ENCODE data around the gene CDH13.

Gene CDH13

GRCh38 chr16:83482545-83483162 lies 855.9 kb downstream of the CDH13 start:
- no peak for DNase-seq (ENCODE audit: low read depth in 2 of 2)

DNA sequence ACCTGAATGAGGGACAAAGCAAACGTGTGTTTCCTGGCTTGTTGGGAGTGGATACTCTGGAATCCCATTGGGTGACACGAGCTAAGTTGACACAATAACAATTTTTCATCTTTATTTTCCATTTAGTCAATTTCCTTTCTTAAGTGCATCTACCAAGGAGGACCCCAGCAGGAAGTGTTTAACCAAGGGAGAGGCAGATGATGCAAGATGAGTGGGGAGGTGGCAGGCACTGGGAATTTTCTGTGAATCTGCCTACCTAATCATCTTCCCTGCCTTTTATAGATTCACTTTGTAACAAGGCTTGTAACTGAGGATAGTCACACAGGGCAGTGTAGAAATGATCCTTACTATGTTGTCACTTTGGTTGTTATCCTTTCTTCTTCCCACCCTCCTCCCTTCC lies 863.3 kb downstream of the CDH13 start:
- DNase-seq (ENCODE audit: low read depth in 2 of 2): no peak

- no peak for DNase-seq (ENCODE audit: low read depth in 2 of 2)
Observed at GRCh38 chr16:83494459-83494858, 867.7 kb downstream of the CDH13 start.

- no peak for DNase-seq (ENCODE audit: low read depth in 2 of 2)
Observed at GRCh38 chr16:83501481-83501880, 874.7 kb downstream of the CDH13 start.

GRCh38 chr16:83508295-83508694 lies 881.5 kb downstream of the CDH13 start:
- no peak for DNase-seq (ENCODE audit: low read depth in 2 of 2)

DNA sequence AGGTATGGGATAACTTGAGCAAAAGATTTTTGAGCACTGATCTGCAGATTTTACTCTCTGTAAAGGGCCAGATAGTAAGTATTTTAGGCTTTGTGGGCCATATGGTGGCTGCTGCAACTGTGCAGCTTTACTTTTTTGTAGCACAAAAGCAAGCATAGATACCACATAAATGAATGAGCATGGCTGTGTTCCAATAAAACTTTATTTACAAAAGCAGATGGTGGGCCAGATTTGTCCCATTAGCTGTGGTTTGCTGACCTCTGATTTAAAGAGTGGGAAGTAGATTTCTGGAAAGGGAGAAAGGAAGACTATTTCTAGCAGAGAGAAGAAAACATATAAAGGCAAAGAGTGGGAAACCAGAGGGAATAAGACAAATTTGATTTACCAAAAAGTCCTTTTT lies 882.5 kb downstream of the CDH13 start:
- DNase-seq (ENCODE audit: low read depth in 2 of 2): no peak

DNA sequence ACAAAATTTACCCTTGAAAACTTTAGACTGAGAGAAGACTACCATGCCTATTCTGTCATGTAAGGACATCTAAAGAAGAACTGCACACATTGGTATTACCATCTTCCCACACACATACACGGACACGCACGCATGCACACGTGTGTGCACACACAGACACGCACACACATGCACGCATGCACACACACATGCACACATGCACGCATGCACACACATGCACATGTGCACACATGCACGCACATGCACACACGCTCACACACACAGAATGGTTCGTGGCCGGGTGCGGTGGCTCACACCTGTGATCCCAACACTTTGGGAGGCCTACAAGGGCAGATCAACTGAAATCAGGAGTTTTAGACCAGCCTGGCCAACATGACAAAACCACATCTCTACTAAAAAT lies 884.1 kb downstream of the CDH13 start:
- no peak for DNase-seq (ENCODE audit: low read depth in 2 of 2)

DNA sequence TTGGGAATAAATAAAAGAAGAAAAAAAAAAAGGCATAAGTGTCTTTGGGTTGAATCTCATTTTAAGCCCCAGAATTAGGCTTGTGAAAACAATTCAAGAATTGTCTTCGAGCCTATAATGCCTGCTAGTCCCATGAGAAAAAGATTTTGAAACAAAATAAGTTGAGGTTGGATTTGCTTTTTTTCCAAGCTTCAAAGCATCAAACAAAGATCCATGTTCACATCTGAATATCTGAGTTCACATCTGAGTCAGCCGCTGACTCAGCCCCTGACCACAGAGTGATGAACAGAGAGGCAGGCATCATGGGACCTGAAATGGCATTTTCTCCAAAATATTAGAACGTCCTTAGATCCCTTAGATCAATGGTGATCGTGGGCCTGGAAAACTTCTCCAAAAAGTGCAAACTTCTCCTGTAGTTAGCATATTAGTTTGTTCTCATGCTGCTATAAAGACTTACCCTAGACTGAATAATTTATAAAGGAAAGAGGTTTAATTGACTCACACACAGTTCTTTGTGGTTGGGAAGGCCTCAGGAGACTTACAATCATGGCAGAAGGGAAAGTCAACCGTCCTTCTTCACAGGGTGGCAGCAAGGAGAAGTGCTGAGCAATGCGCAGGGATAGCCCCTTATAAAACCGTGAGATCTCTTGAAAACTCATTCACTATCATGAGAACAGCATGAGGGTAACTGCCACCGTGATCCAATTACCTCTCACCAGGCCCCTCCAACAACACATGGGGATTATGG lies 886.4 kb downstream of the CDH13 start:
- DNase-seq (ENCODE audit: low read depth in 2 of 2): peak in 1 of 2 donors; percentile 3

- no peak for DNase-seq (ENCODE audit: low read depth in 2 of 2)
Observed at GRCh38 chr16:83515395-83515794, 888.6 kb downstream of the CDH13 start.

DNA sequence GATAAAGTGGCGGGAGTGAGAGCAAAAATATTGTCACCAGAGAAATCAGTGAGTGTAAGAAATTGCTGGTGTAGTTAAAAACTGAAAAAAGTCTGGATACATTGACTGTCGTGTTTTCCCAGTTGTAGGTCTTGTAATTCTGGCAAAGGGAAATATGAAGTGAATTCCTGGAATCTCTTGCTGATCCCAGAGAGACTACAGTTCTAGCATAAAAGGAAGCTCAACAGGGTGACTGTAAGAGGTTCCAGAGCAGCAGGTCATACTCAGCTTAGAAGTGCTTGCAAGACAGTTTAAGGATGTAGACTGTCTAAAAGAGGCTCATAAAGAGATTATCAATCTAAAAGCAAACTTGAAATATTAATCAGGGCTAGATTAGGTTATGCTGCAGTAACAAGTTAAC lies 890.2 kb downstream of the CDH13 start:
- DNase-seq (ENCODE audit: low read depth in 2 of 2): no peak

- DNase-seq (ENCODE audit: low read depth in 2 of 2): no peak
Observed at GRCh38 chr16:83517398-83517797, 890.6 kb downstream of the CDH13 start.

- DNase-seq (ENCODE audit: low read depth in 2 of 2): no peak
Observed at GRCh38 chr16:83520596-83520995, 893.8 kb downstream of the CDH13 start.

DNA sequence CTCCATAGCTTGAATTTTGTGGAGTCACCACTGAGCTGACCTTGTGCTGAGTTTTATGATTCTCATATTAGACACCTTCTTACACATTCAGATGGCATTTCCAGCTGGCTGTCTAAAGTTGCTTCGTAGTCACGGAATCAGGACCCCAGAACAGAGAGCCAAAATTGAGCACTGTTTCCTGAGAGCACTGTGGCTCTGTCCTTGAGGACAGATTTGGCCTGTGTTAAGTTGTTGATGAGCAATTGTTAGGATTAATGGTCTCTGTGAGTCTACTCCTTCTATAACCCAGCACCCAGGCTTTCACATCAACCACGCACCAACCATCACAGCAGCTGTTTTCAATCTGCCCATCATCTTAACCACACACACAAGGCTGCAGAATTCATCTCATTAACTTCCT lies 903.5 kb downstream of the CDH13 start:
- DNase-seq (ENCODE audit: low read depth in 2 of 2): no peak

- DNase-seq (ENCODE audit: low read depth in 2 of 2): no peak
Observed at GRCh38 chr16:83532634-83533033, 905.9 kb downstream of the CDH13 start.

GRCh38 chr16:83533193-83533592 lies 906.4 kb downstream of the CDH13 start:
- DNase-seq (ENCODE audit: low read depth in 2 of 2): no peak

DNA sequence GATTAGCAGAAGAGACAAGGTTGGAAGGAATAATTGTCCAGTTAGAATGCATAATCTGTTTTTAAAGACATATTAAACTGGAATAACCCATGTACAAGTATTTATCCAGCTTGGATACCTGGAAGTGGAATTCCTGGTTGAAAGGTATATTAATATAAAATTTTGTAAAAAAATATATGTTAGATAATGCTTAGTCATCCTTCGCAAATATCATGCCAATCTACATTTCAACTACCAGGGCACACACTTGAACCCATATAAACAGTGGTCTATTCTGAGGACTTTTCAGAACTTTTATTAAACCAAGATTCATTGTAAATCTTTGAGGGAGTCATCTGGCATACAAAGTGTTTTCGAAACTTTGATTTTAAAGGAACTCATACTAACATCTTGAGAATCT lies 911.9 kb downstream of the CDH13 start:
- DNase-seq (ENCODE audit: low read depth in 2 of 2): no peak

DNA sequence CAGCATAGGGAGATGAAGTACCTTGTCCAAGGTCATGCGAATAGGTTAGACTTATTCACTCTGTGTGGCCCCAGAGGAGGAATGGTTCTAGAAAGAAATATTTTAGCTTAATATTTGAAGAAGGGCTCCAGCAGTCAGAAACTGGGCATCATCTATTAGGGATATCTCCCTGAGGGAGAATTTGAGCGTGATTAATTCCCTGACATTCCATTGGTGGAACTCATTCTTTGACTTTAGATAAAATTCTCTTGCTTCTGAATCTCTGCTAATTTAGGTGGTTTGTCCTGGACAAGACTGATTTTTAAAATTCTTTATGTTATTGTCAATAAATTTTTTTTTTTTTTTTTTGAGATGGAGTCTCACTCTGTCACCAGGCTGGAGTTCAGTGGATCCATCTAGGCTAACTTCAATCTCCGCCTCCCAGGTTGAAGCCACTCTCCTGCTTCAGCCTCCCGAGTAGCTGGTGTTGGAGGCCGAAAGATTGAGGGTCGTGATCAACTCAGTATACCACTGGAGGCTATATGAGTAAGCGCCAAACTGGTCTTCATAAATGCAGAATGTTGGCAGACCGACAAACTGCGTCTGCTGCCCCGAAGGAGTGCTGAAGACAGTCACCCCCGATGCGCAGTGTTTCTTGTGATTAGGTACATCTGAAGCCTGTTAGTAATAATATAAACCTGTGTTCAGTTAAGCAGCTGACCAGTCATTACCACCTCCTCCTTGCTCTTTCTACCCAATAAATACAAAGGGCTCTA lies 913.1 kb downstream of the CDH13 start:
- no peak for DNase-seq (ENCODE audit: low read depth in 2 of 2)

- no peak for DNase-seq (ENCODE audit: low read depth in 2 of 2)
Observed at GRCh38 chr16:83541231-83541630, 914.5 kb downstream of the CDH13 start.

GRCh38 chr16:83542491-83542890 lies 915.7 kb downstream of the CDH13 start:
- no peak for DNase-seq (ENCODE audit: low read depth in 2 of 2)

DNA sequence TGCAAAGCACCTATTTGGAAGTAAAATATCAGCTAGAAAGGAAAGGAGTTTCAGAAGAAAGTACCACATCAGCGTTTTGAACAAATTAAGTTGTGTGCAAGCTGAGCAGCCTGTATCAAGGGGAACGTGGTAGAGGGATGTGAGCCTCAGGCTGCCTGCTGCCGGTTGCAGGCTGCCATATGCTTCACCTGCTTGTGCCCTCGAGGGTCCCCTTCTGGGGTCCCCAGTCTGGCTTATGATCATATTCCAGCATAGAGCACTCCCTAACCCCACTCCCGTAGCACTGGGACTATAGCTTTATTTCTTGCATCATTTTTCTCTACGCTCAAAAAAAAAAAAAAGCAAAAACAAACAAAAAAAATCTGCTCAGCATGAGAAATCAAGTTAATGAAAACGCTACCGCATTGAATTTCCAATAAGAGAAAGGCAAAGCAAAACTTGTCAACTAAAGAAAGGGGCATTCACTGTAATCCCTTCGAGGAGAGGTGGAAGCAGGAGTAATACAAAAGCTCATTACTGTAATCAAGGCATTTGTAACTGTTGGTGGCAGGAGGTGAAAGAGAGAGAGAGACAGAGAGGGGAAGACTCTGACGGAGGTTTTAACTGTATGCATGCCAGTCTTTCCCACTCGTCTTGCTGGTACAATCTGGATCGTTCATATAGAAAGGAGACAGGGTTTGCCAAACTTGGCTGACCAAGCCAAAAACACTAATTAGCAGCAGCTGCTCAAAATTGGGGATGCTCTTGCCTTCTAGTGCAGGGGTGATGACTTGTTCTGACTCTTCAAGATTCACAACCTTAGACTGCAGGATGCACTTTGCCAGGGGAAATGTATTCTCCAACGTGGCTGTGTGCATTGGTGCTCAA lies 922.8 kb downstream of the CDH13 start:
- no peak for DNase-seq (ENCODE audit: low read depth in 2 of 2)

DNA sequence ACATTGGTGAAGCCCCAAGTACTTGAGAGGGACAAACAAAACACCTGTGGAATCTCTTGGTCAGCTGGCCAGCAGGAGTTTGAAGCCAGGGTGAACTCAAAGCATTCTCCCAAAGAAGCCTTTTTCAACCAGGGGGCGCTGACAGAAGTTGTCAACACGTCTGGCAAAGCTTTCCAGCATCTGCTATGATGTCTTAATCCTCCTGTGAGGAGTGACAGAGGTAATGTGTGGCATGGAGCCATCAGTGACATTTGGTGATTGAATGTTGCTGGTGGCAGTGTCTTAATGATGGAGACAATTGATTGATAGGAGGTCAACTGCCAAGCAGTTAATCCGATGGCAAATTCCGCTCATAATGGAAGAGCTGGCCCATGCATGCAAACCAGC lies 923.4 kb downstream of the CDH13 start:
- DNase-seq (ENCODE audit: low read depth in 2 of 2): no peak

DNA sequence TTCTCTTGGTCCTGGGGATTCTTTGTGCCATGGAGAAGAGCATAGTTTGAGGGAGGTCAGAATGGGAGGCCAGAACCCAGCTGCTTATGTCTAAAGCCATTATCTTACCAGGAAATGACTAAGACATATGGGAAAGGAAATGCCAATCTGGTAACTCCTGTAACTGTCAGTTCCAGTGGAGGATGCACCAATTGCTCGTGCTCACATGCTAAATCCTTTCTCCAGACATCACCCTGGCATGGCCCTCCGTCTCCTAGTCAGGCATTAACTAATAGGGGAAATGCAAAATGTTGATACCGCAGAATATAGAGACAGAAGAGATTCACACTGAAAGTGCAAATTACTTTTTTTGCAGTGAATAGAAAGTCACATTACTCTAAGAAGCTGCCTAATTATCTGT lies 925.5 kb downstream of the CDH13 start:
- no peak for DNase-seq (ENCODE audit: low read depth in 2 of 2)

All from stimulated activated CD4-positive, alpha-beta T cell treated with anti-CD3 and anti-CD28 coated beads, Interleukin-4, amount 100 ng/mL, for 48 hours (primary cell).